ENCODE measurements around the gene SPOPL. TPM values are rescaled to one million over a fixed set of nuclear protein-coding genes. Genes with fewer than 3 reads are reported as not detected.
"Not testable (repeated sequence)": the region's sequence is repeated elsewhere in the genome, so short reads cannot be mapped to it uniquely, and the experiment has no call there.

Gene SPOPL
- total RNA-seq, 4 donors from 2014 or later: 18.8 to 28.1 (median 21.9) TPM

- no peak overlapping the region for H3K4me3 ChIP-seq
- no peaks in the 10 kb centered on the region for H3K27me3 ChIP-seq
- H3K4me1 ChIP-seq: peaks cover 0 to 6% (median 2%) of the 10 kb centered on the region in 4 donors
- TF ChIP-seq POLR2A (IDR thresholded peaks at IDR 0.05) (no peak), CTCF (IDR thresholded peaks at IDR 0.05) (no peak)
- no peak overlapping the region for H3K27ac ChIP-seq
- no peaks in the 10 kb centered on the region for H3K36me3 ChIP-seq
- H3K9me3 ChIP-seq: no peaks in the 10 kb centered on the region
- DNase-seq: no peak
Measured at GRCh38 chr2:138516030-138516704, 14.6 kb downstream of the SPOPL start.

GRCh38 chr2:138518860-138519259 lies 17.3 kb downstream of the SPOPL start:
- no peak for DNase-seq
- Histone ChIP-seq H3K27ac (no peak overlapping the region), H3K4me3 (no peak overlapping the region), H3K27me3 (no peaks in the 10 kb centered on the region), H3K36me3 (no peaks in the 10 kb centered on the region), H3K4me1 (peaks cover 0 to 10% (median 3%) of the 10 kb centered on the region in 4 donors), H3K9me3 (peaks cover 0 to 1% (median under 1%) of the 10 kb centered on the region in 4 donors)
- TF ChIP-seq CTCF (IDR thresholded peaks at IDR 0.05): no peak
- no peak for TF ChIP-seq POLR2A (IDR thresholded peaks at IDR 0.05)

- Histone ChIP-seq H3K27ac (no peak overlapping the region), H3K9me3 (peaks cover 0 to 4% (median 2%) of the 10 kb centered on the region in 4 donors), H3K27me3 (no peaks in the 10 kb centered on the region), H3K36me3 (no peaks in the 10 kb centered on the region), H3K4me3 (no peak overlapping the region), H3K4me1 (peaks cover 0 to 5% (median 0%) of the 10 kb centered on the region in 4 donors)
- TF ChIP-seq CTCF (IDR thresholded peaks at IDR 0.05) (no peak), POLR2A (IDR thresholded peaks at IDR 0.05) (no peak)
- DNase-seq: no peak
Measured at GRCh38 chr2:138521821-138522220, 20.3 kb downstream of the SPOPL start.

GRCh38 chr2:138522556-138522955 lies 21.0 kb downstream of the SPOPL start:
- Histone ChIP-seq H3K27me3 (no peaks in the 10 kb centered on the region), H3K9me3 (peaks cover 0 to 4% (median 2%) of the 10 kb centered on the region in 4 donors), H3K27ac (no peak overlapping the region), H3K4me3 (no peak overlapping the region), H3K36me3 (no peaks in the 10 kb centered on the region), H3K4me1 (peaks cover 0 to 5% (median 0%) of the 10 kb centered on the region in 4 donors)
- DNase-seq: no peak
- TF ChIP-seq POLR2A (IDR thresholded peaks at IDR 0.05) (no peak), CTCF (IDR thresholded peaks at IDR 0.05) (no peak)

GRCh38 chr2:138523018-138523672 lies 21.6 kb downstream of the SPOPL start:
- H3K4me1 ChIP-seq, H3K27ac ChIP-seq, DNase-seq: not testable (repeated sequence)

GRCh38 chr2:138523673-138524042 lies 22.1 kb downstream of the SPOPL start:
- not testable (repeated sequence) for H3K4me3 ChIP-seq, H3K27ac ChIP-seq, H3K9me3 ChIP-seq, H3K27me3 ChIP-seq, H3K36me3 ChIP-seq, DNase-seq, H3K4me1 ChIP-seq

More at GRCh38 chr2:138523018-138523672, 21.6 kb downstream of the SPOPL start:
- not testable (repeated sequence) for H3K36me3 ChIP-seq, H3K27me3 ChIP-seq, H3K9me3 ChIP-seq, H3K4me3 ChIP-seq

GRCh38 chr2:138524353-138524752 lies 22.8 kb downstream of the SPOPL start:
- not testable (repeated sequence) for H3K9me3 ChIP-seq, H3K4me3 ChIP-seq, H3K36me3 ChIP-seq, DNase-seq, H3K27ac ChIP-seq, H3K27me3 ChIP-seq, H3K4me1 ChIP-seq

Data from Peyer's patch (tissue), 4 donors.